K562 (cell line): Measurements from ENCODE around the gene ANKRD13A. TPM values are rescaled to one million over a fixed set of nuclear protein-coding genes. Genes with fewer than 3 reads are reported as not detected.
"Not testable (repeated sequence)": the region's sequence is repeated elsewhere in the genome, so short reads cannot be mapped to it uniquely, and the experiment has no call there.

Experiments used
- ATAC-seq: fragments of 200-7000 bp; cut with Tn5 transposase; 3 replicates; pipeline ENCODE4 v1.9.1; 2020; ENCODE audit warnings: moderate library complexity
- BruUV-seq: library from RNA; stranded (reverse); fragments of 400-500 nt; replicated peaks from 2 replicates; lab custom pipeline; 2021; lab: Mats Ljungman, UMichigan
- CTCF ChIA-PET: fragments of 300-600 bp; formaldehyde crosslinking; extraction: SDS; loops from one replicate; lab custom pipeline; 2021; ENCODE audit warnings: low intra/inter-chr PET ratio; lab: Yijun Ruan, JAX
- POLR2A ChIA-PET: fragments of 300-600, 350-650 bp; sonication (Branson Sonifier 250); formaldehyde crosslinking; extraction: SDS; loops from one replicate; lab custom pipeline; 2021; ENCODE audit warnings: antibody characterized with exemption, inconsistent platforms; lab: Yijun Ruan, JAX
- DNase-seq, 4 experiments: peaks; one replicate each; pipeline versions ENCODE4 v3.0.0 to v3.0.0-alpha.2; 2011 to 2018; ENCODE audit warnings: low spot score in 3 of 4, mixed read lengths in 3 of 4; ENCODE audit errors: extremely low read depth in 1 of 4
- FAIRE-seq: peaks from 2 replicates; lab custom pipeline; 2011; peaks lifted over from hg19 to GRCh38; lab: Jason Lieb, UNC
- H2AFZ ChIP-seq: 2 replicates; pipeline ENCODE4 v1.6.0; 2011; ENCODE audit warnings: low read depth, low read length, control low read depth, inconsistent platforms
- H3K27ac ChIP-seq: fragments of 200-600 bp; 3 replicates; pipeline ENCODE4 v1.8.0; 2011; ENCODE audit warnings: low read depth, mild to moderate bottlenecking, control low read depth, inconsistent platforms, low read length, moderate library complexity, mixed read lengths; ENCODE audit errors: extremely low read depth
- H3K27me3 ChIP-seq, 2 experiments: fragments of 300-600 bp in 1 of 2; 2 replicates in 1 of 2; 3 replicates in 1 of 2; pipeline versions ENCODE4 v1.6.0 to v1.8.0; 2011; ENCODE audit warnings: inconsistent platforms in 2 of 2, low read length in 2 of 2, mild to moderate bottlenecking in 1 of 2, mixed read lengths in 1 of 2, moderate library complexity in 1 of 2; ENCODE audit not compliant: control insufficient read depth in 2 of 2, insufficient read depth in 2 of 2
- H3K36me3 ChIP-seq: fragments of 300-600 bp; 3 replicates; pipeline ENCODE4 v1.8.0; 2011; ENCODE audit warnings: mild to moderate bottlenecking, low read length, inconsistent platforms; ENCODE audit not compliant: control insufficient read depth, insufficient read depth
- H3K4me1 ChIP-seq, 2 experiments: fragments of 200-600 bp in 1 of 2; replicated peaks in 1 of 2; 2 replicates in 1 of 2; 3 replicates in 1 of 2; pipeline versions ENCODE4 v1.5.1 to v1.8.0; 2011; ENCODE audit warnings: inconsistent platforms in 2 of 2, low read length in 2 of 2, mild to moderate bottlenecking in 1 of 2, mixed read lengths in 1 of 2, moderate library complexity in 1 of 2; ENCODE audit not compliant: control insufficient read depth in 2 of 2, insufficient read depth in 2 of 2
- H3K4me2 ChIP-seq: 2 replicates; pipeline ENCODE4 v1.6.1; 2011; ENCODE audit warnings: low read length, control low read depth, inconsistent platforms, mixed read lengths; ENCODE audit not compliant: insufficient read depth
- H3K4me3 ChIP-seq: fragments of 200-600 bp; sonication (generic), shearing (Covaris generic); 2 replicates; pipeline ENCODE4 v1.5.1; 2016; ENCODE audit warnings: control low read depth, inconsistent platforms
- H3K79me2 ChIP-seq: fragments of 200-600 bp; 3 replicates; pipeline ENCODE4 v1.8.0; 2011; ENCODE audit warnings: low read length, inconsistent platforms; ENCODE audit not compliant: control insufficient read depth, insufficient read depth
- H3K9ac ChIP-seq, 2 experiments: 2 replicates each; pipeline versions ENCODE4 v1.6.0 to v1.6.1; 2011; ENCODE audit warnings: low read depth in 2 of 2, low read length in 2 of 2, control low read depth in 1 of 2, inconsistent platforms in 1 of 2, mild to moderate bottlenecking in 1 of 2, mixed read lengths in 1 of 2; ENCODE audit not compliant: insufficient read depth in 1 of 2
- H3K9me1 ChIP-seq: one replicate; pipeline ENCODE4 v1.6.0; 2011; ENCODE audit warnings: inconsistent platforms, mild to moderate bottlenecking, low read length, moderate library complexity; ENCODE audit not compliant: control insufficient read depth, insufficient read depth
- H3K9me3 ChIP-seq: replicated peaks from 2 replicates; pipeline ENCODE4 v1.5.1; 2011; ENCODE audit warnings: low read depth, low read length, inconsistent platforms; ENCODE audit not compliant: control insufficient read depth, insufficient read depth
- H4K20me1 ChIP-seq: replicated peaks from 2 replicates; pipeline ENCODE4 v1.6.1; 2011; ENCODE audit warnings: low read length, inconsistent platforms, mixed read lengths; ENCODE audit not compliant: control insufficient read depth, insufficient read depth
- BDP1 ChIP-seq: IDR thresholded peaks from 3 replicates; pipeline ENCODE4 v1.6.1; 2011; ENCODE audit not compliant: insufficient read length, insufficient read depth
- ETV1 ChIP-seq: fragments of 450-650 bp; conservative IDR thresholded peaks from 2 replicates; pipeline ENCODE4 v1.6.1; 2016; ENCODE audit warnings: missing genetic modification characterization, control low read depth, low read depth, missing compliant biosample characterization
- POU5F1 ChIP-seq: fragments of 150-350 bp; IDR thresholded peaks from 2 replicates; pipeline ENCODE4 v1.6.1; 2014; ENCODE audit warnings: borderline replicate concordance, low read length, low read depth, mild to moderate bottlenecking; ENCODE audit not compliant: partially characterized antibody
- TSC22D4 ChIP-seq: fragments of 450-650 bp; IDR thresholded peaks from 2 replicates; pipeline ENCODE4 v1.6.1; 2016; ENCODE audit warnings: missing genetic modification characterization, missing biosample characterization, control low read depth
- ZBTB2 ChIP-seq: fragments of 450-650 bp; IDR thresholded peaks from 2 replicates; pipeline ENCODE4 v1.6.1; 2016; ENCODE audit warnings: antibody characterized with exemption
- ZNF311 ChIP-seq: fragments of 250-450 bp; sonication (Bioruptor Pico); IDR thresholded peaks from 2 replicates; pipeline ENCODE4 v1.4.0; 2020; ENCODE audit warnings: mild to moderate bottlenecking, moderate library complexity
- WGBS: fragments of 100-300 bp; shearing (Covaris generic); methylation state at CpG from one replicate; pipeline ENCODE4 v1.1.6; 2016; ENCODE audit warnings: low coverage, mixed read lengths; ENCODE audit not compliant: insufficient coverage; ENCODE audit errors: missing lambda C conversion rate; 5-methylcytosine and 5-hydroxymethylcytosine counted together
- in situ Hi-C: fragments of 300-500 bp; cut with MboI; formaldehyde crosslinking; loops from 4 replicates; pipeline ENCODE4 v1.15.0; 2018; ENCODE audit warnings: inconsistent platforms, mixed read lengths
- intact Hi-C: fragments of 100-400 bp; cut with micrococcal nuclease; formaldehyde crosslinking; loops from 2 replicates; pipeline ENCODE4 v1.14.2; 2022
- polyA plus RNA-seq, 8 experiments: library from polyadenylated mRNA; depleted of rRNA in 4 of 8; stranded (reverse) in 5 of 8; unstranded in 3 of 8; fragments of >200 nt; fragmentation: Nextera tagmentation in 2 of 8; fragmentation: Illumina TruSeq in 1 of 8; extraction: Ambion mirVana in 2 of 8; extraction: Trizol in 1 of 8; gene quantifications; 2 replicates each; pipeline versions ENCODE4 v1.2.1 to v1.2.3, GENCODE V29; 2011 to 2014; ENCODE audit warnings: inconsistent platforms in 1 of 8, missing spikeins in 1 of 8
- total RNA-seq, 7 experiments: library from RNA; depleted of rRNA in 6 of 7; stranded (reverse); fragments of >200 nt in 6 of 7; fragmentation: Illumina TruSeq in 2 of 7; extraction: Trizol in 2 of 7; gene quantifications; 2 replicates each; pipeline versions ENCODE4 v1.2.1 to v1.2.3, GENCODE V29; 2011 to 2021; ENCODE audit warnings: low replicate concordance in 1 of 7

Gene ANKRD13A
- total and polyA plus RNA-seq, 9 of the 15 experiments (the other 6 are each of a cell fraction or from before 2014, with no cell fraction given): 5.0 to 55.0 (median 41.5) TPM

GRCh38 chr12:110008681-110009398, 9.6 kb downstream of the ANKRD13A start:
- in situ Hi-C loops, H3K27ac ChIP-seq, H3K4me2 ChIP-seq, DNase-seq, ATAC-seq, H3K27me3 ChIP-seq, intact Hi-C loops, CTCF ChIA-PET, H2AFZ ChIP-seq, H4K20me1 ChIP-seq, BruUV-seq, H3K9ac ChIP-seq, H3K9me1 ChIP-seq, FAIRE-seq, H3K9me3 ChIP-seq, H3K4me1 ChIP-seq, H3K4me3 ChIP-seq, POLR2A ChIA-PET: not testable (repeated sequence)
- Histone ChIP-seq H3K79me2 (peaks cover 22% of the 10 kb centered on the region), H3K36me3 (peaks cover 16% of the 10 kb centered on the region; the same call in 1 of the 3 replicates)
- 86% methylated on average over 15 of the region's 15 CpGs for WGBS

GRCh38 chr12:110010853-110011723, 11.9 kb downstream of the ANKRD13A start:
- H3K79me2 ChIP-seq: peaks cover 16% of the 10 kb centered on the region
- no peak for TF ChIP-seq ZNF311
- no peak for TF ChIP-seq BDP1
- no peak for TF ChIP-seq ZBTB2
- no peak for TF ChIP-seq ETV1 (tag)
- TF ChIP-seq TSC22D4 (tag): no peak
- TF ChIP-seq POU5F1: no peak
- TF ChIP-seq, all 486 proteins: peak for 0
- H3K36me3 ChIP-seq: peaks cover 26% of the 10 kb centered on the region; the same call in 2 of the 3 replicates
- no peaks in the 10 kb centered on the region for H4K20me1 ChIP-seq
- no peak overlapping the region for H3K4me3 ChIP-seq
- ATAC-seq: no peak
- no peak overlapping the region for H3K4me2 ChIP-seq
- no peak for FAIRE-seq
- no TSS peak for BruUV-seq
- in situ Hi-C loops: no loop called here
- H2AFZ ChIP-seq: no peak overlapping the region
- ChIA-PET CTCF (interaction anchor here (0.6 kb wide), 1 partner anchor 90 kb away, joined by 3 read pairs; no protein-coding TSS in a partner anchor), POLR2A (interaction anchor here (1.6 kb wide), 1 partner anchor 13 kb away, joined by 6 read pairs; no protein-coding TSS in a partner anchor)
- DNase-seq: no peak
- no peaks in the 10 kb centered on the region for H3K9me3 ChIP-seq
- 90% methylated on average over 13 of the region's 13 CpGs for WGBS
- no peaks in the 10 kb centered on the region for H3K4me1 ChIP-seq
- H3K9me1 ChIP-seq: no peaks in the 10 kb centered on the region
- no peaks in the 10 kb centered on the region for H3K27me3 ChIP-seq
- intact Hi-C loops: no loop called here
- H3K27ac ChIP-seq: no peak overlapping the region
- H3K9ac ChIP-seq: no peak overlapping the region
